ENCODE measurements around the gene CHIT1.

Gene CHIT1

DNA sequence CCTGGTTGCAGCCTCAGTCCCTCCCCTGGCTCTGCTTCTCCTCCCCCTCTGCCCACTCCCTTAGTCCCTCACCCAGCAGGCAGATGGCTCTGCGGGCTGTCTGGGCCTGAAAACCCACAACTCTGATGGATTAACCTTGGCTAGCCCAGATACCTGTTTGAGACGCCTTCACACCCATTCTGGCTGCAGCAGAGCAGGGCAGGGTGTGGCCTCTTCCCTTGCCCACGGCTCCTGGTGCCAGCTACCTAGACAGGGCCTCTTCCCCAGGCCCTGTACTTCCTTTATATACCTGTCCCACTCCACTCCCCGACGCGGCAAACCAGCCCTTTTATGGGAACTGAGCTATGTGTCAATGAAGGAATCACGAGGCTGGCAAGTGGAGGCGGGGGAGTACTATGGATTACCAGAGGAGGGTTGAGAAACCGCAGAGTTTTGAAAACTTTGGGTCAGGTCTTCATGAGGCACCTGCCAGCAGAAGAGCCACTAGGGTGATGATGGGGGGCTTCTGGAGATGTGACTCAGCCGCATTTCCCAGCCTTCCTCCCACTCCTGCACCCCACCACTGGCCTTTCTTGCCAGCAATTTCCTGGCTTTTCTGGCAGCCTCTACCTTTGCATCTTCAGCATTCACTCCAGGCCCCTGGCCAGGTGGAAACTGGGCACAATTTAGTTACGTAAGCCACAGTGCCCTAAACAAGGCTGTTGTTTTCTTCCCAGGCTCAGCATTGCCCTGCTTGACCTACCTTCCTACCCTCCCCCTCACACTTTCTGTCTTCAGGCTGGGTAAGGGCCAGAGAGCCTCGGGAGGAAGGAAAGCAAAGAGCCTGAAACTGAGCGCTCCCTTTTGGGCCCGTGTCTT is 42.8 kb downstream of the CHIT1 start, which contains the start of gene CHI3L1:
CHI3L1 (minus strand) TSS at position 259 of the 858 bp plus-strand sequence; CDS start at position 178, 81 bp downstream.
- POLR2A ChIA-PET: no interaction called here
- TF ChIP-seq, protein P1, sequence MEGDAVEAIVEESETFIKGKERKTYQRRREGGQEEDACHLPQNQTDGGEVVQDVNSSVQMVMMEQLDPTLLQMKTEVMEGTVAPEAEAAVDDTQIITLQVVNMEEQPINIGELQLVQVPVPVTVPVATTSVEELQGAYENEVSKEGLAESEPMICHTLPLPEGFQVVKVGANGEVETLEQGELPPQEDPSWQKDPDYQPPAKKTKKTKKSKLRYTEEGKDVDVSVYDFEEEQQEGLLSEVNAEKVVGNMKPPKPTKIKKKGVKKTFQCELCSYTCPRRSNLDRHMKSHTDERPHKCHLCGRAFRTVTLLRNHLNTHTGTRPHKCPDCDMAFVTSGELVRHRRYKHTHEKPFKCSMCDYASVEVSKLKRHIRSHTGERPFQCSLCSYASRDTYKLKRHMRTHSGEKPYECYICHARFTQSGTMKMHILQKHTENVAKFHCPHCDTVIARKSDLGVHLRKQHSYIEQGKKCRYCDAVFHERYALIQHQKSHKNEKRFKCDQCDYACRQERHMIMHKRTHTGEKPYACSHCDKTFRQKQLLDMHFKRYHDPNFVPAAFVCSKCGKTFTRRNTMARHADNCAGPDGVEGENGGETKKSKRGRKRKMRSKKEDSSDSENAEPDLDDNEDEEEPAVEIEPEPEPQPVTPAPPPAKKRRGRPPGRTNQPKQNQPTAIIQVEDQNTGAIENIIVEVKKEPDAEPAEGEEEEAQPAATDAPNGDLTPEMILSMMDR (IDR thresholded peaks at IDR 0.05; ENCODE audit: insufficient read depth, low read length, missing control alignments): no peak
- DNase-seq (ENCODE audit: low read depth, low spot score): no peak
- CTCF ChIA-PET: interaction anchor here (0.8 to 10.5 kb wide), 3 partner anchors 10 to 30 kb away, joined by 3 to 94 read pairs (median 6); no protein-coding TSS in a partner anchor
- H3K4me3 ChIP-seq (ENCODE audit: low read depth, low read length): no peak within 1 kb of the TSS

DNA sequence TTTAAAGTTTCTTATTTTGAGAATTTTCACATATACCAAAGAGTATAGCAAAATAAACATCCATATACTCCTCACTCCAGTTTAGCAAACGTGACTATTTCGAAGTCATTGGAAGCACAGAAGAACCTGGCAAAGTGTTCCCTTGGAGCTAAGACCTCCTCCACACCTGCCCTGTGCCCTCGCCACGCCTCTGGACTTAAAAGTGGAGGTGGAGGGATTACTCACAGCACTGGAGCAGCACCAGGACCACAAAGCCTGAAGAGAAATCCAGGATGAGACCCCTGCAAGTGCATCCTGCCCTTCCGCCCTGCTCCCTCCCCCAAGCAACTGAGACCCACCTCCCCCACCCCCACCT is 43.4 kb downstream of the CHIT1 start:
- TF ChIP-seq, protein P1 (IDR thresholded peaks at IDR 0.05; ENCODE audit: insufficient read depth, low read length, missing control alignments): no peak
- ChIA-PET CTCF (interaction anchor here (1.4 to 10.5 kb wide), 2 partner anchors 11 to 15 kb away, joined by 3 to 94 read pairs; no protein-coding TSS in a partner anchor), POLR2A (no interaction called here)
- no peak overlapping the region for H3K4me3 ChIP-seq (ENCODE audit: low read depth, low read length)
- DNase-seq (ENCODE audit: low read depth, low spot score): no peak

DNA sequence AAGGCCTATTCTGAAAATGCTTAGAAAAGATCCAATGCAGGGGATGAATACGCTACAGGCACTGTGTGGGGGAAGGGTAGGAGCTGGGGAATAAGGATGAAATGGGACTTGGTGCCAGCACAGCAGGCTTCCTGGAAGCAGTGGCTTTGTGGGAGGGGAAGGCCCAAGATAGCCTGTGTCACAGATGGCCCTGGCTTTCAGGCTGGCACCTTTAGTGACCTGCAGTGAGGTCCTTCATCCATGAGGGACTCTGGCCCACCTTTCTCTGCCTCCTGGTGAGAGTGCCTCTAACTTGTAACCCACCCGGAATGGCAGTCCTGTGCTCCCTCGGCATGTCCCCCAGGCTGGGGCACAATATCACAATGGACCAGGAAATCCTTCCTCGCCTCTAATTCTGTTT is 43.9 kb downstream of the CHIT1 start:
- no peak for DNase-seq (ENCODE audit: low read depth, low spot score)
- CTCF ChIA-PET: interaction anchor here (0.9 to 10.5 kb wide), 5 partner anchors 9 to 68 kb away, joined by 3 to 94 read pairs (median 3); no protein-coding TSS in a partner anchor
- POLR2A ChIA-PET: no interaction called here
- no peak overlapping the region for H3K4me3 ChIP-seq (ENCODE audit: low read depth, low read length)
- TF ChIP-seq, protein P1 (IDR thresholded peaks at IDR 0.05; ENCODE audit: insufficient read depth, low read length, missing control alignments): no peak

DNA sequence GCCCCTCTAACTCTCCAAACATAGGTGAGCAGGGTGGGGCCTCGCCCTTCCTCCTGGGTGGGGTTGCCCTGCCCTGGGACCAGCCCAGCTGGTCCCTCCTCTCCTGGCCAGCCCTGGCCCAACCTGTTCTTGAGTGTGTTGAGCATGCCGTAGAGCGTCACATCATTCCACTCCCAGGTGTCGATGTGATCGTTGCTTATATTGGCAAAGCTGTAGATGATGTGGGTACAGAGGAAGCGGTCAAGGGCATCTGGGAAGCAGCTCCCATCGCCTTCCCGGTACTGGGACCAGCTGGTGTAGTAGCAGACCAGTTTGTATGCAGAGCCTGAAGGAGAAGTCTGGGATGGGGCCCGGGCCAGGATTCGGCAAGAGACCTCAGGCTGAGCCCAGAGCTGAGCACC is 44.4 kb downstream of the CHIT1 start:
- POLR2A ChIA-PET: no interaction called here
- CTCF ChIA-PET: interaction anchor here (0.9 to 10.5 kb wide), 4 partner anchors 8 to 67 kb away, joined by 3 to 94 read pairs (median 4); no protein-coding TSS in a partner anchor
- TF ChIP-seq, protein P1 (IDR thresholded peaks at IDR 0.05; ENCODE audit: insufficient read depth, low read length, missing control alignments): no peak
- no peak for DNase-seq (ENCODE audit: low read depth, low spot score)
- H3K4me3 ChIP-seq (ENCODE audit: low read depth, low read length): no peak overlapping the region

DNA sequence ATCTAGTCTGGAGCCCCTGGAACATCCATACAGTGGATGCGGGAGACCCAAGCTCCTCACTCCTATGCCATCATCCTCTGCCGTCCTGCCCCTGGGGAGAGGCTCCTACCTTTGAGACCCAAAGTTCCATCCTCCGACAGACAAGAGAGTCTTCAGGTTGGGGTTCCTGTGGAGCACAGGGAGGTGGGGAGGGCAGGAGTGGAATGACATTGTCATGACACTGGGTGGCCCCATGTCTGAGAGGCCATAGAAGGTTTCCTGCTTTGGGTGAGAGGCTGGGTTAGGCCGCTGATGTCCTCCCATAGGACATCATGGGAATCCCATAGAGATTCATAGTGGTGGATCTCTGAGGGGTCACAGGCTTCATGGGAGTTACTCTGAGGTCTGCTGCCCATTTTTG is 45.0 kb downstream of the CHIT1 start:
- ChIA-PET CTCF (interaction anchor here (1.1 to 10.5 kb wide), 3 partner anchors 13 to 67 kb away, joined by 3 to 94 read pairs (median 6); no protein-coding TSS in a partner anchor), POLR2A (no interaction called here)
- no peak for DNase-seq (ENCODE audit: low read depth, low spot score)
- no peak overlapping the region for H3K4me3 ChIP-seq (ENCODE audit: low read depth, low read length)
- TF ChIP-seq, protein P1 (IDR thresholded peaks at IDR 0.05; ENCODE audit: insufficient read depth, low read length, missing control alignments): no peak

DNA sequence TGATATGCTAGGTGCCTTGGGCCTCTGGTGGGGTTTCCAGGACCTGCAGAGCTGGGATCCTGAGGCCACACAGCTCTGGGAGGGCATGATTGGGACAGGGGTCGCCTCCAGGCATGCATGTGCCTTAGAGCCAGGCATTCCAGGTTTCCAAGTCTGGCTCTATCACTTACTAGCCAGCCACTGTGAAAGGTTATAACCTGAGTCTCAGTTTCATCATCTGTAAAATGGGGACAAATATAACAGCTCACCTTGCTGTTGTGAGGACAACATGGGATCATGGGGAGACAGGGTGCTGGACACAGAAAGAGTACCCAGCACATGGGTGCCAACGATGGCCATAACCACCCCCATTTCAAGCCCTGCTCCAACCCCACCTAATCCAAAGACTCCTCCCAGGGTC is 45.6 kb downstream of the CHIT1 start:
- TF ChIP-seq, protein P1 (IDR thresholded peaks at IDR 0.05; ENCODE audit: insufficient read depth, low read length, missing control alignments): no peak
- CTCF ChIA-PET: interaction anchor here (1.5 to 10.5 kb wide), 2 partner anchors 12 to 66 kb away, joined by 6 to 94 read pairs; no protein-coding TSS in a partner anchor
- POLR2A ChIA-PET: no interaction called here
- no peak overlapping the region for H3K4me3 ChIP-seq (ENCODE audit: low read depth, low read length)
- DNase-seq (ENCODE audit: low read depth, low spot score): no peak
